ENCODE data around the gene GRAMD2B. TPM values are rescaled to one million over a fixed set of nuclear protein-coding genes. Genes with fewer than 3 reads are reported as not detected.

Gene GRAMD2B
- total and polyA plus RNA-seq, 5 donors from 2014 or later, result 6.5 to 16.8 (median 8.1) TPM

DNA sequence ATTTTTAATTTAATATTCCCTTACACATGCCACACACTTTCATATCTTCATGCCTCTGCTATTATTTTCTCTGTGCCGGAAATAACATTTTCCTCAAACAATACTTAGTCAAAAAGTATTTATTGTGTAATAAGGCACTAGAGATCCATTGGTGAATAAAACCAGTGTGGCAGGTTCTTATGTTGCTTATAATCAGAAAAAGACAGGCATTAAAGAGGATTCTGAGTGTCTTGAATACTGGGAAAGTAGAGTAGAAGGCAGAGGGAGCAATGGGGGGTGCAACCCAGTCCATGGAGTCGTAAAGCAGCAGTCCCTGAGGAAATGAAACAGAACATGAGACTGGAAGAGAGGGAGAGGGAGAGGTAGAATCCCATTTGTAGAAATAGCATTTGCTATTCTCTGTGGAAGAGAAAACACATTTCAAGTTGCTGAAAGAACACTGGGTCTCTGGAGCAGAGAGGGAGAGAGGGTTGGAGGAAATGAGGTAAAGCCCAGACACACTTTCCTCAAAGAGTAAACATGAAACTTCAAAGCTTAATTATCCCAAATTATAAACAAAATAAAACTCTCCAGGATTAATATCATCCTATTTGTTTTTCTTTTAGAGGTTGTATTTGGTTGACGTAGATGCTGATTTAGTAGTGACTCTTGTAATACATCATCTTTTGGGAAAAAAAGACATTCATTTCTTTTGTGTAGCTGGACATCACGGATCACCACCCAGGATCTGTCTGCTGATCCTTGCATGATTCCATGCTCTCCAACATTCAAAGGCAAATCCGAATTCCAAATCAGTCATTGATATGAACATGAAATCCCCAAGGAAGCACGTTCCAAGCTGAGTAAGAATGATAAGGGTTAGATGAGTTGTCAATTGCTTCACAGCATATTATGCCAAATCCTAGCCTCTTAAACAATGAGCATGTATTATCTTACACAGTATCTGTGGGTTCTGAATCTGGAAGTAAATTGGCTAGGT, 37.4 kb upstream of the GRAMD2B start:
- Histone ChIP-seq H3K9me3 (ENCODE audit: control insufficient read depth in 2 of 2, low read length in 2 of 2) (no peaks in the 10 kb centered on the region), H3K36me3 (ENCODE audit: control insufficient read depth, insufficient read depth, low read length) (no peaks in the 10 kb centered on the region), H3K27ac (ENCODE audit: insufficient read depth, low read length, poor library complexity, severe bottlenecking) (no peak overlapping the region), H3K4me3 (ENCODE audit: low read depth, low read length) (no peak overlapping the region), H3K4me1 (ENCODE audit: control insufficient read depth, insufficient read depth, low read length, poor library complexity, severe bottlenecking) (no peaks in the 10 kb centered on the region), H3K27me3 (ENCODE audit: control insufficient read depth, insufficient read depth, low read length) (peaks cover 3% of the 10 kb centered on the region)
- no peak overlapping the region for H3K27ac Mint-ChIP-seq
- H3K27me3 Mint-ChIP-seq, result peaks cover 40% of the 10 kb centered on the region
- DNase-seq (no peak), ATAC-seq (ENCODE audit: low read depth in 2 of 2) (no peak)
- H3K36me3 Mint-ChIP-seq, result no peaks in the 10 kb centered on the region
- no peak overlapping the region for H3K4me3 Mint-ChIP-seq
- H3K4me1 Mint-ChIP-seq, result peaks cover 0 to 3% (median 0%) of the 10 kb centered on the region in 4 donors
- H3K9me3 Mint-ChIP-seq, result peaks cover 0 to 14% (median 3%) of the 10 kb centered on the region in 7 donors

DNA sequence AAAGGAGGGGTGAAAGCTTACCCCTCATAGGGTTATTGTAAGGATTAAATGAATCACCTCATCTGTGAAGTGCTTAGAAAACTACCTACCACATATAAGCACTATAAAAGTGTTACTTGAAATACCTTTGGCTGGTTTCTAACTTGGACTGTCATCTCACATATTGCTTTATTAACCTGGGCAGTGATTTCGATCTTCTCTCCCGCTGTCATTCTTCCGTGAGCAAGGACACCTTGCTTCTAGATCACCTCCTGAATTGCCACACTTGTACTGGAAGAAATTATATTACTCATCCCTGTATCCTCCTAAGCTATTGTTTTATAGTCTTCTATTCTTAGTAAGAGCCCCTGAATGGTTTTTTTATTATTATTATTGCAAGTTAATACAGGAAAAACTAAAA, 34.0 kb upstream of the GRAMD2B start:
- no peaks in the 10 kb centered on the region for H3K36me3 Mint-ChIP-seq
- peaks cover 36% of the 10 kb centered on the region for H3K27me3 Mint-ChIP-seq
- H3K4me3 ChIP-seq (ENCODE audit: low read depth, low read length), result no peak overlapping the region

DNA sequence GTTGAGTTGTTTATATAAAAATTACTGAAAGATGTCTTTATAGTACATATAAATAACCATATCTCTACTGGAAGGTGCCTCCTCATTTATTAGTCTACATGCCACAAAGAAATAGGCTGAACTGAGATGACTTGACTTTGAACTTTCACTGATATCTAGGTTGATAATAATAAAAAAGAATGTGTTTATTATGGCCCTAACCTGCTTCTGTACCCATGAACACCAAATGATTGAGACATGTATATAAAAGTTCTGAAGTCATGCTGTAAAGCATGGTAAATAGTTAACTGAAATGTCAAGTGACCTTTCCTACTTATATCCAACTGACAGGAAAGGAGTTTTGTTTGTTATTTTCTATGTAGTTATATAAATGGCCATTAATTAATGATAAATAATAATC, 33.2 kb upstream of the GRAMD2B start:
- Mint-ChIP-seq H3K4me3 (no peak overlapping the region), H3K27ac (no peak overlapping the region), H3K36me3 (no peaks in the 10 kb centered on the region), H3K27me3 (peaks cover 34% of the 10 kb centered on the region), H3K9me3 (peaks cover 0 to 5% (median 1%) of the 10 kb centered on the region in 7 donors), H3K4me1 (peaks cover 0 to 3% (median 0%) of the 10 kb centered on the region in 4 donors)
- no peaks in the 10 kb centered on the region for H3K27me3 ChIP-seq (ENCODE audit: control insufficient read depth, insufficient read depth, low read length)
- H3K4me1 ChIP-seq (ENCODE audit: control insufficient read depth, insufficient read depth, low read length, poor library complexity, severe bottlenecking), result no peaks in the 10 kb centered on the region
- DNase-seq (no peak), ATAC-seq (ENCODE audit: low read depth in 2 of 2) (no peak)
- H3K4me3 ChIP-seq (ENCODE audit: low read depth, low read length), result no peak overlapping the region
- no peaks in the 10 kb centered on the region for H3K9me3 ChIP-seq (ENCODE audit: control insufficient read depth in 2 of 2, low read length in 2 of 2)
- no peaks in the 10 kb centered on the region for H3K36me3 ChIP-seq (ENCODE audit: control insufficient read depth, insufficient read depth, low read length)
- H3K27ac ChIP-seq (ENCODE audit: insufficient read depth, low read length, poor library complexity, severe bottlenecking), result no peak overlapping the region

More for the DNA sequence above, 34.0 kb upstream of the GRAMD2B start:
- Histone ChIP-seq H3K27me3 (ENCODE audit: control insufficient read depth, insufficient read depth, low read length) (no peaks in the 10 kb centered on the region), H3K27ac (ENCODE audit: insufficient read depth, low read length, poor library complexity, severe bottlenecking) (no peak overlapping the region), H3K36me3 (ENCODE audit: control insufficient read depth, insufficient read depth, low read length) (no peaks in the 10 kb centered on the region), H3K4me1 (ENCODE audit: control insufficient read depth, insufficient read depth, low read length, poor library complexity, severe bottlenecking) (no peaks in the 10 kb centered on the region), H3K9me3 (ENCODE audit: control insufficient read depth in 2 of 2, low read length in 2 of 2) (no peaks in the 10 kb centered on the region)
- no peak overlapping the region for H3K4me3 Mint-ChIP-seq
- ATAC-seq (ENCODE audit: low read depth in 2 of 2) (no peak), DNase-seq (no peak)
- peaks cover 0 to 3% (median 0%) of the 10 kb centered on the region in 4 donors for H3K4me1 Mint-ChIP-seq
- H3K9me3 Mint-ChIP-seq, result peaks cover 0 to 5% (median 3%) of the 10 kb centered on the region in 7 donors
- H3K27ac Mint-ChIP-seq, result no peak overlapping the region

DNA sequence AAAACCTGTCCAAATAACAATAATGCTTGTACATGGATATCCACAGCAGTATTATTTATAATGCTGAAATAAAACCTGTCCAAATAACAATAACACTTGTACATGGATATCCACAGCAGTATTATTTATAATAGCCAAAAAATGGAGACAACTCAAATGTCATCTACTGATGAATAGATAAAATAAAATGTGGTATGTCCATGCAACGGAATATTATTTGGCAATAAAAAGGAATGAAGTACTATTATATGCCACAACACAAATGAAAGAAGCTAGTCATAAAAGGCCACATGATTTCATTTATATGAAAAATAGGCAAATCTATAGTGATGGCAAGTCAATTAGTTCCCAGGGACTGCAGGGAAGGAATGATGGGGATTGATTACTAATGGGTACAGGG, 31.8 kb upstream of the GRAMD2B start:
- peaks cover 30% of the 10 kb centered on the region for H3K27me3 Mint-ChIP-seq

DNA sequence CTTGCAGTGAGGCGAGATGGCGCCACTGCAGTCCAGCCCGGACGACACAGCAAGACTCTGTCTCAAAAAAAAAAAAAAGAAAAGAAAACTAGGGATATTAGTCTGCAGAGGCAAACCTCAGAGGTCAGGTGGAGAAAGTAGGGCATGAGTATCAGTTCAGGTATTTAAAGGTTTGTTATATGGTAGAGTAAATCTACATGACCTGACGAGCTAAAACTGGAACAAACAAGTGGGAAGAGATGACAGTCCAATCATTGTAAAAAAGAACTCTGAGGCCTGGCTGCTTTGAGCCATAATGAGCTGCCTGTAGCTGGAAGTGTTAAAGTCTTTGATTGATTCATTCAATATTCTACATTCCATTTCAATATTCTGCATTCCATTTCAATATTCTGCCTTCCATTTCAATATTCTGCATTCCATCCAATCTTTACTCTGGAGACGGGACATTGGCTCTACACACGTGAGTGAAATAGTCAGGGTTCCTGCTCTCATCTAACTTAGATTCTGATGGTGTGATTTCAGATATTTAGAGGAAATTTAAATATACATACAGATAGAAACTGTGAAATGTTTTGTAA, 28.9 kb upstream of the GRAMD2B start:
- Histone ChIP-seq H3K4me3 (ENCODE audit: low read depth, low read length) (no peak overlapping the region), H3K4me1 (ENCODE audit: control insufficient read depth, insufficient read depth, low read length, poor library complexity, severe bottlenecking) (no peaks in the 10 kb centered on the region), H3K27me3 (ENCODE audit: control insufficient read depth, insufficient read depth, low read length) (no peaks in the 10 kb centered on the region), H3K27ac (ENCODE audit: insufficient read depth, low read length, poor library complexity, severe bottlenecking) (no peak overlapping the region), H3K9me3 (ENCODE audit: control insufficient read depth in 2 of 2, low read length in 2 of 2) (no peaks in the 10 kb centered on the region), H3K36me3 (ENCODE audit: control insufficient read depth, insufficient read depth, low read length) (no peaks in the 10 kb centered on the region)
- no peaks in the 10 kb centered on the region for H3K36me3 Mint-ChIP-seq
- no peak for DNase-seq
- no peaks in the 10 kb centered on the region for H3K4me1 Mint-ChIP-seq
- no peak overlapping the region for H3K27ac Mint-ChIP-seq
- ATAC-seq (ENCODE audit: low read depth in 2 of 2), result no peak
- no peak overlapping the region for H3K4me3 Mint-ChIP-seq
- peaks cover 2 to 9% (median 5%) of the 10 kb centered on the region in 7 donors for H3K9me3 Mint-ChIP-seq
- peaks cover 32% of the 10 kb centered on the region for H3K27me3 Mint-ChIP-seq

More for the DNA sequence above, 31.8 kb upstream of the GRAMD2B start:
- peaks cover 0 to 5% (median 0%) of the 10 kb centered on the region in 7 donors for H3K9me3 Mint-ChIP-seq
- no peak overlapping the region for H3K4me3 ChIP-seq (ENCODE audit: low read depth, low read length)
- DNase-seq (no peak), ATAC-seq (ENCODE audit: low read depth in 2 of 2) (no peak)
- no peaks in the 10 kb centered on the region for H3K36me3 Mint-ChIP-seq
- no peak overlapping the region for H3K27ac Mint-ChIP-seq
- no peaks in the 10 kb centered on the region for H3K9me3 ChIP-seq (ENCODE audit: control insufficient read depth in 2 of 2, low read length in 2 of 2)
- H3K4me1 ChIP-seq (ENCODE audit: control insufficient read depth, insufficient read depth, low read length, poor library complexity, severe bottlenecking), result no peaks in the 10 kb centered on the region
- no peak overlapping the region for H3K4me3 Mint-ChIP-seq
- peaks cover 0 to 3% (median 0%) of the 10 kb centered on the region in 4 donors for H3K4me1 Mint-ChIP-seq
- H3K27ac ChIP-seq (ENCODE audit: insufficient read depth, low read length, poor library complexity, severe bottlenecking), result no peak overlapping the region
- H3K36me3 ChIP-seq (ENCODE audit: control insufficient read depth, insufficient read depth, low read length), result no peaks in the 10 kb centered on the region
- no peaks in the 10 kb centered on the region for H3K27me3 ChIP-seq (ENCODE audit: control insufficient read depth, insufficient read depth, low read length)

DNA sequence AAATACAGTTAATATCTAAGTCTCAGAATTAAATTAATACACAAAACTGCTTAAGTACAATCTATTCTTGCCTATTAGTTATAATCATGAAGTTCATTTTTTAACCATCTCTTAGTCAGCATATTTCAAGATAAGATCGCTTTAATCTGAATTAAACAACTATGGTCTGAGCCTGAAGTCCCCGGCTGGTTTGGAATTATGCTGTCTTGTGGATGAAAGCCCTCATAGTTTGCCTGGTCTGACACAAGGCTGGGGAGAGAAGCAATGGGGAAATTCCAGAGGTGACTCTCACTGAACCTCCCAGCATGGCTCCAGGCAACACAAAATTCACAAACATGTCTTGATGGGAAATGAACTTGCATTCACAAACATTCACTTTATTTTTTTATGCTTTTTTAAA, 28.0 kb upstream of the GRAMD2B start:
- DNase-seq (no peak), ATAC-seq (ENCODE audit: low read depth in 2 of 2) (no peak)
- no peak overlapping the region for H3K27ac Mint-ChIP-seq
- no peaks in the 10 kb centered on the region for H3K36me3 ChIP-seq (ENCODE audit: control insufficient read depth, insufficient read depth, low read length)
- H3K27me3 ChIP-seq (ENCODE audit: control insufficient read depth, insufficient read depth, low read length), result no peaks in the 10 kb centered on the region
- no peak overlapping the region for H3K4me3 Mint-ChIP-seq
- H3K9me3 Mint-ChIP-seq, result peaks cover 3 to 17% (median 8%) of the 10 kb centered on the region in 7 donors
- no peak overlapping the region for H3K27ac ChIP-seq (ENCODE audit: insufficient read depth, low read length, poor library complexity, severe bottlenecking)
- no peaks in the 10 kb centered on the region for H3K4me1 ChIP-seq (ENCODE audit: control insufficient read depth, insufficient read depth, low read length, poor library complexity, severe bottlenecking)
- H3K27me3 Mint-ChIP-seq, result peaks cover 29% of the 10 kb centered on the region
- no peak overlapping the region for H3K4me3 ChIP-seq (ENCODE audit: low read depth, low read length)
- no peaks in the 10 kb centered on the region for H3K36me3 Mint-ChIP-seq
- H3K4me1 Mint-ChIP-seq, result no peaks in the 10 kb centered on the region
- H3K9me3 ChIP-seq (ENCODE audit: control insufficient read depth in 2 of 2, low read length in 2 of 2), result peaks cover 0 to 6% of the 10 kb centered on the region in 2 experiments

DNA sequence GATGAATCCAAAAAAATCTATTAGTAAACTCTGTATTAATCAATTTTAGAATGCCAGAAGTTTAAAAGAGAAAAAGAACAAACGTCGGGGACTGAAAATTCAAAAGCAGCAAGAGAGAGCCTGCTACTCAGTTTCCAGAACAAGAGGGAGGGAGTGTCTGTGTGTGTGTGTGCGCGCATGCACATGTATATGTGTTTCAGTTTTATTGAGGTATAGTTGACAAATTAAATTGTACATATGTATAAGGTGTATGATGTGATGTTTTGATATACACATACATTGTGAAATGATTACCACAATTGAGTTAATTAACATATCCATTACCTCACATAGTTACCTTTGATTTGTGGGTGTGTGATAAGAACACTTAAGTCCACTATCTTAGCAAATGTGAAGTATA, 27.6 kb upstream of the GRAMD2B start:
- Histone ChIP-seq H3K9me3 (ENCODE audit: control insufficient read depth in 2 of 2, low read length in 2 of 2) (peaks cover 3 to 10% of the 10 kb centered on the region in 2 experiments), H3K27ac (ENCODE audit: insufficient read depth, low read length, poor library complexity, severe bottlenecking) (no peak overlapping the region), H3K4me1 (ENCODE audit: control insufficient read depth, insufficient read depth, low read length, poor library complexity, severe bottlenecking) (no peaks in the 10 kb centered on the region), H3K4me3 (ENCODE audit: low read depth, low read length) (no peak overlapping the region), H3K36me3 (ENCODE audit: control insufficient read depth, insufficient read depth, low read length) (no peaks in the 10 kb centered on the region), H3K27me3 (ENCODE audit: control insufficient read depth, insufficient read depth, low read length) (no peaks in the 10 kb centered on the region)
- Mint-ChIP-seq H3K36me3 (no peaks in the 10 kb centered on the region), H3K9me3 (peaks cover 3 to 19% (median 10%) of the 10 kb centered on the region in 7 donors), H3K4me1 (no peaks in the 10 kb centered on the region), H3K4me3 (no peak overlapping the region), H3K27me3 (peaks cover 29% of the 10 kb centered on the region), H3K27ac (no peak overlapping the region)
- ATAC-seq (ENCODE audit: low read depth in 2 of 2) (no peak), DNase-seq (no peak)

Measured in CD4-positive, CD25-positive, alpha-beta regulatory T cell (primary cell).